HUES6 (cell line): ENCODE data around the gene CCDC127.
"Not testable (repeated sequence)": the region's sequence is repeated elsewhere in the genome, so short reads cannot be mapped to it uniquely, and the experiment has no call there.

Experiments
- H3K27ac ChIP-seq: 2 replicates; pipeline ENCODE4 v1.7.0; 2013; ENCODE audit warnings: low read depth, mild to moderate bottlenecking, low read length, inconsistent platforms
- H3K27me3 ChIP-seq: 2 replicates; pipeline ENCODE4 v1.6.1; 2013; ENCODE audit warnings: low read length; ENCODE audit not compliant: control insufficient read depth, insufficient read depth
- H3K36me3 ChIP-seq: 2 replicates; pipeline ENCODE4 v1.6.1; 2013; ENCODE audit warnings: low read length; ENCODE audit not compliant: control insufficient read depth, insufficient read depth
- H3K4me1 ChIP-seq: 2 replicates; pipeline ENCODE4 v1.6.1; 2013; ENCODE audit warnings: low read length; ENCODE audit not compliant: control insufficient read depth, insufficient read depth
- H3K4me3 ChIP-seq: 2 replicates; pipeline ENCODE4 v1.5.1; 2013; ENCODE audit warnings: low read depth, low read length
- H3K9ac ChIP-seq: one replicate; pipeline ENCODE4 v1.6.1; 2013; ENCODE audit warnings: mild to moderate bottlenecking, low read length
- H3K9me3 ChIP-seq: 2 replicates; pipeline ENCODE4 v1.6.1; 2013; ENCODE audit warnings: low read depth, low read length; ENCODE audit not compliant: control insufficient read depth, insufficient read depth

CCDC127 gene, protein sequence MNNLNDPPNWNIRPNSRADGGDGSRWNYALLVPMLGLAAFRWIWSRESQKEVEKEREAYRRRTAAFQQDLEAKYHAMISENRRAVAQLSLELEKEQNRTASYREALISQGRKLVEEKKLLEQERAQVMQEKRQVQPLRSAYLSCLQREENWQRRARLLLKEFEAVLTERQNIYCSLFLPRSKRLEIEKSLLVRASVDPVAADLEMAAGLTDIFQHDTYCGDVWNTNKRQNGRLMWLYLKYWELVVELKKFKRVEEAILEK

DNA sequence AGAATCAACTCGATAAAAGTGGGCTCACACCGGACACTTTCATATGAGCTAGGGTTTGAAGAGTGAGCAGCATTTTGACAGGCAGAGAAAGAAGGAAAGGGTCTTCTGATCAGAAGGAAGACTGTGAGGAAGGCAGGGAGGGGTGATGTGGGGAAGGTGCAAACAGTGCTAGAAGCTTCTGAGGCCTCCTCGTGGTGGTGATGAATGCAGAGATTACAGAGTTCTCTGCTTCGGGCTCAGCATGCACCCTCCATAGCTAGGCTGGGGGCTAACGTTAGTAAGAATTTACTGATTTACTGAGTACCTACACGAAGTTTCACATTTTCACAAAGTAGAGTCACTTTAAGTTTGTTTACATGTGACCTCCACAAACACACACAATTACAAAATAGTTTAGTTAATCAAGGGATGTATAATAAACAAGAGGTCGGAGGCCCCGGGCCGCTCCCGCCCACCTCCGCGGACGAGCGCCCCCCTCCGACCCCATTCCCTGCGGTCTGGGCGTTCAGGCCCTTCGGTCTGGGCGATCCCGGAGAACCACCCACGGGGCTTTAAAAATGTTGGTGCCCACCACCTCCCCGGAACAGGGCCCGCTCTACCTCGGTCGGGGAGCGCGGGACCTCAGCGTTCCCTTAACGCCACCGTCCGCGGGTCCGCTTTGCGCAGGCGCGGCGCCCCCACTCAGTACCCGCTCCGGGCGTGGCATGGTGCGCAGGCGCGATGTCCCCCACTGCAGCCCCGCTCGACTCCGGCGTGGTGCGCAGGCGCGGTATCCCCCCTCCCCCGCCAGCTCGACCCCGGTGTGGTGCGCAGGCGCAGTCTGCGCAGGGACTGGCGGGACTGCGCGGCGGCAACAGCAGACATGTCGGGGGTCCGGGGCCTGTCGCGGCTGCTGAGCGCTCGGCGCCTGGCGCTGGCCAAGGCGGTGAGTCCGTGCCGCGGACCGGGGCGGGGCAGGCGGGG lies at the start of gene CCDC127, which contains the start of gene SDHA:
Gene CCDC127, minus strand, starts transcription at position 660 of the 963 bp plus-strand sequence. CDS start 1,304 bp downstream, outside the sequence.
Gene SDHA, plus strand, starts transcription at position 827 of the 963 bp plus-strand sequence. Its CDS starts 36 bp downstream, at position 863.
- not testable (repeated sequence) for H3K27me3 ChIP-seq, H3K9me3 ChIP-seq
- Histone ChIP-seq H3K36me3 (peaks cover 13% of the 10 kb centered on the region), H3K4me1 (peaks cover 23% of the 10 kb centered on the region), H3K9ac (peak within 1 kb of the TSS; percentile 80), H3K27ac (peak within 1 kb of the TSS; percentile 56; the same call in 1 of the 2 replicates), H3K4me3 (peak within 1 kb of the TSS; percentile 100)

DNA sequence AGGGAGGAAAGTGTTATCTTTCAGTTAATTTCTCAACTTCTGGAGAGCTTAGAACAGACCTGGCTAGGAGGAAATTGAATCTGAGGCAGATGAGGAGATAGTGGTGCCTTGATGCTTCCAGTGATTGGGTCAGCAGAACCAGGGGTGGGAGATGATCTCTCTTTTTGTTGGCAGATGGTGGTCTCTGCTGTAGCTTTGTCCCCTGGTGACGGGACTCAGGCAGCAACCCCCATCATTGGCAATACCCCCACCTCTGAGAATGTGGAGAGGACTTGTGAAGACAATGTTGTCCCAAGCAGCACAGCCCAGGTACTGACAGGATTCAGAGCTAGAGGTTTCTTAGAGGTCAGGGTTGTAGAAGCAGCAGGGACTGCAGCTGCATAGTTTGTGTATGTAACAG lies 49.8 kb upstream of the CCDC127 start:
- Histone ChIP-seq H3K27me3 (no peaks in the 10 kb centered on the region), H3K9ac (no peak overlapping the region), H3K27ac (no peak overlapping the region), H3K4me1 (no peaks in the 10 kb centered on the region), H3K4me3 (no peak overlapping the region), H3K9me3 (no peaks in the 10 kb centered on the region), H3K36me3 (peaks cover 18% of the 10 kb centered on the region)

DNA sequence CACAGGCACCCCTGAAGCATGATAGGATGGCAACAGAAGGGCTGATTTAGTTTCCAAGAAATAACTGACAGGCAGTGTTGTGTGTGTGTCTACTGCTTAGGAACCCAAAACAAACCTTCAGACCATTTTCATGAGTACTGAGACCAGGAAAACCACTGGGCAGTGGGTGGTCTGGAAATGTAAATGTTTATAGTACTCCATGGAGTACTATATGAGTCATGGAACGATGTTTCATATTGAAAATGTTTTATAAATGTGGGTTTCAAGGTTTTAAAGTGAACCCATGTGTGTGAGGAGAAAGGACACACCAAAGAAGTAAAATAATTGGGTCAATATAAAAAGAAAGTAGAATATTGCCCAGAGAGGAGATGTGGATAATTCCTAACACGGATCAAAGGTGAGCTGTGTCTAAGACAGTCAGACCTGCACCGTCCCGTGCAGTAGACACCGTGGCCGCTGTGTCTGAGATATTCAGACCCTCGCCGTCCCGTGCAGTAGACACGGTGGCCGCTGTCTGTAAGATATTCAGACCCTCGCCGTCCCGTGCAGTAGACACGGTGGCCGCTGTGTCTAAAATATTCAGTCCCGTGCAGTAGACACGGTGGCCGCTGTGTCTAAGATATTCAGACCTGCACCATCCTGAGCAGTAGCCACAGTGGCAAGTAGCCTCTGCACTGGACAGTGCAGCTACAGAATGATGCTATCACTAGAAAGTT lies 48.5 kb upstream of the CCDC127 start:
- H3K27me3 ChIP-seq, H3K27ac ChIP-seq, H3K9ac ChIP-seq, H3K4me3 ChIP-seq, H3K9me3 ChIP-seq, H3K4me1 ChIP-seq: not testable (repeated sequence)
- H3K36me3 ChIP-seq: peaks cover 20% of the 10 kb centered on the region

DNA sequence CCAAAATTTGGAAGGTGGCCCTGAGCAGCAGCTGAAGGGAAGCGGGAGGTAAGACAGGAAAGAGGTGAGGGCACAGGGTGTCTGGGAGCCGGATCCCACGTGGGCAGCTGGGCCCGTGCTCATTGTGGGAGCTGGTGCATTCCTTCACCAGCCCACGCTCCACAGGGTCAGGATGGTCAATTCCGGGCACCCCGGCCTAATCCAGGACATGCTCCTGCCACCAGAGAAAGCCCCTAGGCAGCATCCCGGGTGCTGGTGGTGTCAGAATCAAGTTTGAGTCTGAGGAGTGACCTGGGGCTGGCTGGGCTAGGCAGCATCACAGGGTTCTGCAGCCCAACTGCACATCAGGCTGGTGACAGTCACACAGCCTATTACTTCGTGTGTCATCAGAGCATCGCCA lies 46.4 kb upstream of the CCDC127 start:
- Histone ChIP-seq H3K4me3 (no peak overlapping the region), H3K36me3 (peaks cover 20% of the 10 kb centered on the region), H3K27ac (no peak overlapping the region), H3K27me3 (no peaks in the 10 kb centered on the region), H3K9ac (no peak overlapping the region), H3K9me3 (no peaks in the 10 kb centered on the region), H3K4me1 (no peaks in the 10 kb centered on the region)

DNA sequence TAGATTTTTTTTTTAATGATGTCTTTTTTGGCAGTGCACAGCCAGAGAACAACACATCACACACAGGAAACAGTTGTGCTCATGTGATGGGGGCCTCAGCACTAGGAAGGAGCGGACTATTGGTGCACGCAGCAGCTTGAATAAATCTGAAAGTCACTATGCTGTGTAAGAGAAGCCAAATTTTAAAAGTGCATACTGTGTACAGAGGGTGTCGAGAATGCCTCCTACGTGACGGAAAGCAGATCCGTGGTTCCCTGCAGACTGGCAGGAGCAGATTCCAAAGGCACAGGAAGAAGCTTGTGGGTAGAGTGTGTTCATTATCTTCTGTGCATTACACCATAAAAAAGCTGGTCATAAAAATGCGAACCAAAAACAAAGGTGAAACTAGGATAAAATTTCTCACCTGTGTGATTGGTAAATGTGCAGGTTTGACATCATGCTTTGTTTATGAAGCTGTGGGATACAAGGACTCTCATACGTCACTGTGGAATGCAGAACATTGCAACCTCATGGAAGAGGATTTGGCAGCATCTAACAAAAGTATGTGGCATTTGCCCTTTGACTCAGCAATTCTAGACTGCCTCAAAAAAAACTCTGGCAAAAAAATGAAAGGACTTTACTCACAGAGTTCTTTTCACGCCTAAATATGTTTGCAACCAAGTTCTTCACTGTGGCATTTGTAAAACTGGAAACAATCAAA lies 45.5 kb upstream of the CCDC127 start:
- H3K4me3 ChIP-seq, H3K27ac ChIP-seq, H3K27me3 ChIP-seq, H3K9ac ChIP-seq, H3K4me1 ChIP-seq, H3K9me3 ChIP-seq: not testable (repeated sequence)
- peaks cover 21% of the 10 kb centered on the region for H3K36me3 ChIP-seq

DNA sequence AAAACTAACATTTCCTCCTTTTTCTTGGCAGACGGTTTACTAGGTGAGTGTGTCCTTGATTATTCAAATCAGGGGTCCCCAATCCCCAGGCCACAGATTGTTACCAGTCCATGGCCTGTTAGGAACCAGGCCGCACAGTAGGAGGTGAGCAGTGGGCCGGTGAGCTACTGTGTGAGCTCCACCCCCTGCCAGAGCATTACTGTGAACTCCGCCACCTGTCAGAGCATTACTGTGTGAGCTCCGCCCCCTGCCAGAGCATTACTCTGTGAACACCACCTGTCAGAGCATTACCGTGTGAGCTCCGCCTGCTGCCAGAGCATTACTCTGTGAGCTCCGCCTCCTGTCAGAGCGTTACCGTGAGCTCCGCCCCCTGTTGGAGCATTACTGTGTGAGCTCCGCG lies 39.2 kb upstream of the CCDC127 start:
- no peaks in the 10 kb centered on the region for H3K27me3 ChIP-seq
- H3K36me3 ChIP-seq: peaks cover 47% of the 10 kb centered on the region
- no peak overlapping the region for H3K9ac ChIP-seq
- no peak overlapping the region for H3K4me3 ChIP-seq
- no peaks in the 10 kb centered on the region for H3K4me1 ChIP-seq
- H3K9me3 ChIP-seq: peaks cover 5% of the 10 kb centered on the region
- no peak overlapping the region for H3K27ac ChIP-seq

DNA sequence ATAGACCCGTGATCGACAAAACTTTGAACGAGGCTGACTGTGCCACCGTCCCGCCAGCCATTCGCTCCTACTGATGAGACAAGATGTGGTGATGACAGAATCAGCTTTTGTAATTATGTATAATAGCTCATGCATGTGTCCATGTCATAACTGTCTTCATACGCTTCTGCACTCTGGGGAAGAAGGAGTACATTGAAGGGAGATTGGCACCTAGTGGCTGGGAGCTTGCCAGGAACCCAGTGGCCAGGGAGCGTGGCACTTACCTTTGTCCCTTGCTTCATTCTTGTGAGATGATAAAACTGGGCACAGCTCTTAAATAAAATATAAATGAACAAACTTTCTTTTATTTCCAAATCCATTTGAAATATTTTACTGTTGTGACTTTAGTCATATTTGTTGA lies 38.4 kb upstream of the CCDC127 start:
- not testable (repeated sequence) for H3K27me3 ChIP-seq, H3K4me3 ChIP-seq, H3K9ac ChIP-seq, H3K9me3 ChIP-seq, H3K4me1 ChIP-seq, H3K27ac ChIP-seq
- H3K36me3 ChIP-seq: peaks cover 53% of the 10 kb centered on the region

DNA sequence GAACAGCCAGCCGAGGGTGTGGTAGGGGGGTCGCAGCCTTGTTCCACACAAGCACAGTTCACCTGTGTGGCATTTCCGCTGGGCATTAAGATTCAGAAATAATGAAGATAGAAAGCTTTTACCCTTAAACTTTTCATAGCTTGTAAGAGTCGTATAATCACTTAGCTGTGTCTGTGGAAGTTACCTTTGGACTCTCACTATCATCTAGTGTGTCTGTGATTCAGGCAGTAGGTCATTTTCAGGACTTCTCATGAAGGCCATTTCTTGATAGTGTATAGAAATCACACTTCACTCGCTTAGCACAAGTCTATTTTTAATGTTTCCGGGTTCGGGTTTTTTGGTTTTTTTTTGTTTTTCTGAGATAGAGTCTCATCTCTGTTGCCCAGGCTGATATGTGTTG lies 37.2 kb upstream of the CCDC127 start:
- H3K36me3 ChIP-seq: peaks cover 63% of the 10 kb centered on the region
- not testable (repeated sequence) for H3K27ac ChIP-seq, H3K9me3 ChIP-seq, H3K27me3 ChIP-seq, H3K9ac ChIP-seq, H3K4me1 ChIP-seq, H3K4me3 ChIP-seq

DNA sequence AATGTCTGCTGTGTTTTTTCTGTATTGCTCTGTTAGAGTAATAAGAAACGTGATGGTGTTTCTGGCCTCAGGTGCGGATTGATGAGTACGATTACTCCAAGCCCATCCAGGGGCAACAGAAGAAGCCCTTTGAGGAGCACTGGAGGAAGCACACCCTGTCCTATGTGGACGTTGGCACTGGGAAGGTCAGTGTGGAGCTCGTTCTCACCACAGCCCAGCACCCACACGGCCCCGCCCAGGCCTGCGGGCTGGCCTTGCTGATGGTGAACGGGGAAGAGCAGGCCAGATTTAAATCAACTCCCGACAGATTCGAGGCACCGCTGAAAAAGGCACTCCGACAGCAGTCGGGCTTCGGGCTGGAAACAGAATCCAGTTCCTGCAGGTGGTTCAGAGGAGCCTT lies 36.4 kb upstream of the CCDC127 start:
- H3K27ac ChIP-seq, H3K4me1 ChIP-seq, H3K4me3 ChIP-seq, H3K9ac ChIP-seq, H3K27me3 ChIP-seq, H3K9me3 ChIP-seq: not testable (repeated sequence)
- peaks cover 70% of the 10 kb centered on the region for H3K36me3 ChIP-seq

DNA sequence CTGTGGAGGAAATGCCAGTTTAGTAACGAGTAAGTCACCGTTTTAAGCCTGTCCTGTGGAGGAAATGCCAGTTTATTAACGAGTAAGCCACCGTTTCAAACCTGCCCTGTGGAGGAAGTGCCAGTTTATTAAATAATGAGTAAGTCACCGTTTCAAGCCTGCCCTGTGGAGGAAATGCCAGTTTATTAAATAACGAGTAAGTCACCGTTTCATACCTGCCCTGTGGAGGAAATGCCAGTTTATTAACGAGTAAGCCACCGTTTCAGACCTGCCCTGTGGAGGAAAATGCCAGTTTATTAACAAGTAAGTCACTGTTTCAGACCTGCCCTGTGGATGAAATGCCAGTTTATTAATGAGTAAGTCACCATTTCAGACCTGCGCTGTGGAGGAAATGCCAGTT lies 34.6 kb upstream of the CCDC127 start:
- Histone ChIP-seq H3K9ac (no peak overlapping the region), H3K4me1 (no peaks in the 10 kb centered on the region), H3K27me3 (no peaks in the 10 kb centered on the region), H3K27ac (no peak overlapping the region), H3K36me3 (peaks cover 81% of the 10 kb centered on the region), H3K9me3 (peaks cover 11% of the 10 kb centered on the region; the same call in 1 of the 2 replicates), H3K4me3 (no peak overlapping the region)
